ENCODE data around the gene MAP3K21.

The MAP3K21 gene

DNA sequence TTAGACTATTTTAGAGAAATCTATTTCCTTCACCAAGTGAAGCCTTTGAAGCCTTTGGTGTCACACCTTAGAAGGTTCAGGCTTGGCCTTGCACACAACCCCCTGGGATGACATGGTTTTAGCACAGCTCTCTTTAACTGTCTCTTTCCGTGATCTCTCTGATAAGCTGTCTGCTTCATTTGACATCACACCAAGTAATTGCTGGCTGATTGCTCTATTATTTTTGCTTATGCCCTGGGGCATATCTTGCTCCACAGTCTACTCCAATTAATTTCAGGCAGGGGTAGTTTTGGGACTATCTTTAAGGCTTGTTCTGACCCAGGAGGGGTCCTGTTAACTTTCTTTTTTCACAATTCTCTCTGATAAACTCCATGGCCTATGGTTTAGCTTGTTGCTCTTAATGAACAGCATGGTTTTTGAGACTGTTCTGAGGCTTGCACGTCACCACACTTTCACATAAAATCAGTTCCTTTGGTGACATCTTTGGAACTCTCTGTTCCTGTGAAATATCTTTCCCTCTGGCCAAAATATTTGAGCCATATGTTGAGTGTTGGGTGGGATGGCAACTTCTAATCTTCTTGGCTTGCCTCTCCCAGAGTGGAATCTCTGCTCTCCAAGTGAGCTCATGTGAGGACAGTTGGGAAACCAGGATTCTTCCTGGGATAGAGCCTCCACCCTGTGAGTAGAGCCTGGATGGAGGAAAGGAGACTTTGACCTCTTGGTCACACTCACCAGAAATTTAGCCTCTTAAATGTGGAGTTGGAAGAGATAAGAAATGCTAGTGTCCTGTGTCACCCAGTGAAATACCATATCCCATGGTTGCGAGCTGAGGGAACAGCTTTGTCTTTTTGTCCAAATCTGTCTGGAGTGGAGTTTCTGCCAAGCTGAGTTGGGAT, 63.6 kb downstream of the MAP3K21 start:
- no peak for DNase-seq

DNA sequence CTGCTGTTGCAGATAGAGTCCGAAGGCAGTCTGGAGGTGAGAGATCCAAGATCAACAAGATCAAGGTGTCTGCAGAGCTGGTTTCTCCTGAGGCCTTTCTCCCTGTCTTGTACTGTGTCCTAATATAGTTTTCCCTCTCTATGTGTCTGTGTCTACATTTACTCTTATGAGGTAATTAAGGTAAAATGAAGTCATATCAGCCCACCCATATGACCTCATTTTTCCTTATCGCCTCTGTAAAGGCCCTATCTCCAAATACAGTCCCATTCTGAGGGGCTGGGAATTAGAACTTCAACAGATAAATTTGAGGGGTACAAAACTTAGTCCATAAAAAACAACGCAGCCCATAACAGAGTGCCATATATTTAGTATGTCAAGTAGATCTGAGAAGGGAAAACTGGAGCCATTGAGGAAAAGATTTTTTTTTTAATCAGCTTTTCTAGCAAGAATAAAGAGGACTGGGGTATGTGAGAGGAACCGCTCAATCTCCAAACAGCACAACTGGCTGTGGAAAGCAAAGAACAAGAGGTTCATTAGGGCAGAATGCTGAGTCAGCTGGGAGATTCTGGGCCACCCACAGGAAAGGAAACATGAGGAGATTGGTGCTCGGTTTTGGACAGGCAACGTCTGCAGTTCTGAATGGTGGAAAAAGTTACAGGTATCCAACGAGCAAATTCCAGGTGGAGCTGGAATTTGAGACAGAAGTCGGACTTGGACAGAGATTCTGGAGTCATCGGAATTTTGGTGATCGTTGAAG, 65.7 kb downstream of the MAP3K21 start:
- no peak for DNase-seq

DNA sequence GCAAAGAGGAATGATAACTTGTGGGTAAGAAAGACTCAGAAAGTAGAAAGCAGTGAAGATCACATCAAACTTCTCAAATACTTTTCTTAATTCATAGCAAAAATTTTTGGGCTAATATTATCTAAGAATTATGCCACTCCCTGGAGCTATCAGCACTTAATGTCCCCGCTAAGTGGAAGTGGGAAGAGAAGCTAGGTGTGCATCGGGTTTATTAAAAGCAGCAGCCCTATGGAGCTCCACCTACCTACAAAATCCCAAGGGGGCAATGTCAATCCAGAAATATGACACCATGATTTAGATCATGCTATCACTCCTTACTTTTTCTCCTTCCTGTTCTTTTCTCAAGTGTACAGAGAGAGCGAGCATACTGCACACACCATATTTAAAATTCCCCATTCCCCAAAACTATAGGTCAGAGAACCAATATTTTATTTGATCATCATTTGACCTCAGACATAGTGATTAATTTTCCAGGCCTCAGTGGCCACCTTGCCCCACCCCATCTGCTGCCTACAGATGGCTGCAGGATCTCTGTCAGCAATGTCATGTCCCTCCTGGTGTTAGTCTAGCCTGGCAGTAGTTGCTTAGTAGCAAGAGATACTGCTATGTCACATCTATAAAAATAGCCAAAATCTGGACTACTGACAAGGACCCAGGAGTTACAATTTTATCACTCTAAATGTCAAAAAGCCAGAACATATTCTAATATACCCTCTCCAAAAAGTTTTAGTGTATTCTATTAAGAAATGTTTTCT, 66.6 kb downstream of the MAP3K21 start:
- no peak for DNase-seq

DNA sequence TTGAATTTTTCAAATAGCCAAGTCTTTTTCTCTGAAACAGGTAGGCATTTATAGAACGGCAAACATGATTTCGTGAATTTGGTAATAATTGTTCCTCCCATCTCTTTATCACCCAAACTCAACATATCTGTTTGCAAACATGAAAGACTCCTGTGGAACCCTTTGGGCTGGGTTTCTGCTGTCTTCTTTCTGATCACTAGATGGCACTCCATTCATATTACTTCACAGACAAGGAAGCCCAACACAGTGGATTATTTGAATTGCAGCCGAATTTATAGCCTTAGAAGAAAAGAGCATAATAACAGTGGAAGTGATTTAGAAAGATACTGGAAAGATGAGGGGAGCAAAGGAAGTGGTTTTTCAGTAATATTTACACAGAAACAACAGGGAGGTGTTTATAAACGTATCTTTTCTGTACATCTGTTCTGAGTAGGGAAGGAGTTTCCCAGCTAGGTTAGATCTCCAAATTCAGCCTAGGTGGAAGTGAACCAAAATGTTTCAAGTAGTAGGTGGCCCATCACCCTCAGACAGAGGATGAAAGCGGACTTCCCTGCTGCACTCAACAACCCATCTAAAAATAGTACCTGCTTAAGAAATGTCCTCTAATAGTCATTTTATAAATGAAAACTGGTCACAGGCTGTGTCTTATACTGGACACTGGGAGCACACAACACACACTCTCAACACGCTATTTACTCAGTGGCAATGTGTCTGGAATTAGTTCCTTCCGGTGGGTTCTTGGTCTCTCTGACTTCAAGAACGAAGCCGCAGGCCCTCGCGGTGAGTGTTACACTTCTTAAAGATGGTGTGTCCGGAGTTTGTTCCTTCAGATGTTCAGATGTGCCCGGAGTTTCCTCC, 67.6 kb downstream of the MAP3K21 start:
- no peak for DNase-seq

DNA sequence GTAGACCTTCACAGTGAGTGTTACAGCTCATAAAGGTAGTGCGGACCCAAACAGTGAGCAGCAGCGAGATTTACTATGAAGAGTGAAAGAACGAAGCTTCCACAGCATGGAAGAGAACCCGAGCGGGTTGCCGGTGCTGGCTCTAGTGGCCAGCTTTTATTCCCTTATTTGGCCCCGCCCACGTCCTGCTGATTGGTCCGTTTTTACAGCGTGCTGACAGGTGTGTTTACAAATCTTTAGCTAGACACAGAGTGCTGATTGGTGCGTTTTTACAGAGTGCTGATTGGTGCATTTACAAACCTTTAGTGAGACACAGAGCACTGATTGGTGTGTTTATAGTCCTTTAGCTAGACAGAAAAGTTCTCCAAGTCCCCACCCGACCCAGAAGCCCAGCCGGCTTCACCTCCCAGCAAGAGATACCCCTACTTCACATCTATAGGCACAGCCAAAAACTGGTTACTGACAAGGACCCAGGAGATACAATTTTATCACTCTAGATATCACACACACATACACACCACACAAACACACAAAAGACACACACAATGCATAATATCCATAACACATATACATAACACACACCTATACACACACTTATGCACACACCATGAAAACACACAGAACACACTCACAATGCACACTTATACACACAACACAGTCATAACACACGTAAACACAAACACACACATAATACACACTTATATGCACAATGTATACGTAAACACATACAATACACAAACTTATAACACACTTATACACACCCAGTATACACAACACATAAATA, 68.5 kb downstream of the MAP3K21 start:
- DNase-seq = no peak

DNA sequence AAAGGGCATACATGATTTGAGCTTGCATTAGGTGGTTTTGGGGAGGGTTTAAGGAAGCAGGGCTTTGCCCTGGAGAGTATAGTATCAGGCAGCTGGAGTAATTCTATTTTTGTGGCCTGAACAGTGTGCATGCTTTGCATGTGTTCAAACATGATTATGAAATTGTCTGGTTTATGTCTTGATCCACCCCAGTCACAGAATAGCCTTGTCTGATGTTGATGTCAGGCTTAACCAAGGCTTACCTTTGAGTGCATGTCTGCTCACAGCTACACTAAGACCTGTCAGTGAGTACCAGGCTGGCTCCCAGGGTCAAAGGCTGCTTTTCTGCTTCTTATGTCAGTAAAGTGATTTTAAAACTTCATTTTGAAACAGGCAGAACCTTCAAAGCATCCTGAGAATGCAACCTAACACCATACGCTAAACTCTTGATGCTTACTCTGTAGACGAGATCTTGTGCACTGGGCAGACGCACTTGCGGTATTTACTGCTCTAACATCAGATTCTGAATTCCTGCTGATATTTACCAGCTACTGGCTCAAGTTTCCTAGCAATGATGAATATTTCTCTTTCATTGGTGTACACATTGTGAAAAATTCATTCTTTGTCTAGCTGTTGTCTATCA, 78.9 kb downstream of the MAP3K21 start:
- DNase-seq = no peak

DNA sequence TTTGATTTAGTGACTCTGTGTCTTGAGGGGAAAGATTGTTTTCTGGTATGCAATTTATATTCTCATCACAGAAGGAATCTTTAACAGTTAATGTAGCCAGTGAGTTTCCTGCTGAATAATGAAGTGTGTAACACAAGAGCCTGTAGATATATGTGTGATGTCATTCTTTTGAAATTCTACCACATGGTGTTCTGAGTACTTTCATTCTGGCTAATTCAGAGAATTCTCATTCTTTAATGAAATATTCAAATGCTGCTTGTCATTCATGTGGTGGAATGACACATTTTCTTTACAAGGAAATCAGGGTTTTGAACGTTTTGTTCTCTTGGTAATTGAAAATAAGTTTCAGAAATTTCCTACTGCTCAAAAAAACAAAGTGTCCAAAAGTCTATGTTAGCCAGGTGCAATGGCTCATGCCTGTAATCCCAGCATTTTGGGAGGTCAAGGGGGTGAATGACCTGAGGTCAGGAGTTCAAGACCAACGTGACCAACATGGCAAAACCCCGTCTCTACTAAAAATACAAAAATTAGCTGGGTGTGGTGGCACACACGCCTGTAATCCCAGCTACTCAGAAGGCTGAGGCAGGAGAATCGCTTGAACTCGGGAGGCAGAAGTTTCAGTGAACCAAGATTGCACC, 79.6 kb downstream of the MAP3K21 start:
- no peak for DNase-seq

DNA sequence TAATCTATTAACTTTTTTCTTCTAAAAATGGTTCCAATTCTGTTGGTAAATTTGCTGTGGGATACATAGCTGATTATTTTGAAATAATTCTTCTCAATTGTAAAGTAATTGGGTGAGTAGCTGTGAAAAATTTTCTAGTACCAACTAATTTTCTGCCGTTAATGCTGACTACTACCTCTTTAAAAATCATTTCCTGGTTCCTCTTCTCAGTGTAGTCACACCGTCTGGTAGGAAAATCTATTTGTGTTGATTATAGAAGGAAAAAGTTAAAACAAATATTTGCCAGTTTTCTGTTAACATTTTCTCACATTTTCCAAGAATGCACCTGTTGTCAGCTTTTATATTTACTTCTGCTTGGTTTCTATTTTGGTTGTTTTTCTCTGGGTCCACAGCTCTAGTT, 82.0 kb downstream of the MAP3K21 start:
- no peak for DNase-seq

DNA sequence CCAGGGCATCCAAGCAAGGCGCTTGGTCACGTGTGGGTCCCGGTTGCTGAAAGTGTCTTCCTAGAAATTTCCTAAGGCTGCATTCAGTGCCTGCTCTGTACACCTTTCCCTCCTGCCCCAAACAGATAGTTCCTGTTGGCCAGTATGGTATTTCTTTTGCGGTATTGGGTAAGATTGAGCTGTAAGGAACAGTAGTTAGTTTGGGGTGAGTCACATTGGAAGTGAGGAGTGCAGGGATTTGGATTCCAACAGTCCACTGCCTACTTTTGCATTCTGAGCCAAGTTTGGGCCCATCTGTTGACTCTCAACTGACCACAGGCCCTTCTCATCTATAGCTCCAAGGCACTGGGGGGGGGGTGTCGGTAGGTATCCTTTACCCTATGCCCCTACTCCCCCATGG, 83.4 kb downstream of the MAP3K21 start:
- DNase-seq = no peak

DNA sequence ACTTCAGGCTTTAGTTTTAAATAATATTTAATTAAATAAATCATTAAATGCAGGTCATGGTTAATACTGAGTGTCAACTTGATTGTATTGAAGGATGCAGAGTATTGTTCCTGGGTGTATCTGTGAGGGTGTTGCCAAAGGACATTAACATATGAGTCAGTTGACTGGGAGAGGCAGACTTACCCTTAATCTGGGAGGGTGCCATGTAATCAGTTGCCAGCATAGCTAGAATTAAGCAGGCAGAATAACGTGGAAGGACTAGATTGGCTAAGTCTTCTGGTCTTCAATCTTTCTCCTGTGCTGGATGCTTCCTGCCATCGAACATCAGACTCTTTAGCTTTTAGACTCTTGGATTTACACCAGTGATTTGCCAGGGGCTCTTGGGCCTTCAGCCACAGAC, 85.3 kb downstream of the MAP3K21 start:
- DNase-seq = no peak

DNA sequence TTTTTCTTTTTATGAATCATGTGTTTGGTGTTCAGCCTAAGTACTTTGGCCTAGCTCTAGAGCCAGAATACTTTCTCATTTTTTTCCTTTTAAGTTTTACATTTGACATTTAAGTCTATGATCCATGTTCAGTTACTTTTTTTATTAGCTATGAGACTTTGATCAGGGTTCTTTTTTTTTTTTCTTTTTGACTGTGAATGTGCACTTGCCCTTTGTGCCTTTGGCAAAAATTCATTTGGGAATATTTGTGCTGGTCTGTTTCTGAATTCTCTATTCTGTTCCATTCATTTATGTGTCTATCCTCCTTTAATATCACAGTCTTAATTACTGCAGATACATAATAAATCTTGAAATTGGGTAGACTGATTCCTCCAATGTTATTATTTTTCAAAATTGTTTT, 93.8 kb downstream of the MAP3K21 start:
- DNase-seq = no peak

DNA sequence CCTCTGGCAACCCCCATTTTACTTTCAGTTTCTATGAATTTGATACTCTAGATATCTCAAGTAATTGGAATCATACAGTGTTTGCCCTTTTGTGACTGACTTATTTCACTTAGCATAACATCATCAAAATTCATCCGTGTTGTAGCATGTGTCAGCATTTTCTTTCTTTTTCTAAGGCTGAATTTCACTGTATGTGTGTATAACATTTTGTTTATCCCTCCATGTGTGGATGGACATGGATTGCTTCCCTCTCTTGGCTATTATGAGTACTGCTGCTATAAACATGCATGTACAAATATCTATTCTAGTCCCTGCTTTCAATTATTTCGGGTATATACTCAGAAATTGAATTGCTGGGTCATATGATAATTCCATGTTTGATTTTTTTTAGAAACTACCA, 97.3 kb downstream of the MAP3K21 start:
- no peak for DNase-seq

DNA sequence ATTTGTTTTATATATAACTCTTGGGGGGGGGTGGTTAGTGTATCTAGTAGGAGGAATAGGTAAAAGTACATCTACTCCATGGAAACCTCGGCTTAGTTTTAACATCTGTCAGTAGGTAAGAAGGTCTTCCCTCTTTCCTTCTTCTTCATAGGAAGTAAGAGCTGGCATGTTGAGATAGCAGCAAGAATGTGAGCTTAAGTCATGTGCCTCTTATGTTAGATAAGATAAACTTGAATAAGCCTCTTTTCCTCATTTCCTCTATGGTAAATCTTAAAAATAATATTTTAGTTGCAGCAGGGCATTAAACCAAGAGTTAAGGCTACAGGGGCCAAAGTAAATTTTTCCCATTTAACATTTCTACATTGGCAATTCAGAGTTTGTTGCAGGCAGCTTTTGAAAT, 100.4 kb downstream of the MAP3K21 start:
- DNase-seq = no peak

DNA sequence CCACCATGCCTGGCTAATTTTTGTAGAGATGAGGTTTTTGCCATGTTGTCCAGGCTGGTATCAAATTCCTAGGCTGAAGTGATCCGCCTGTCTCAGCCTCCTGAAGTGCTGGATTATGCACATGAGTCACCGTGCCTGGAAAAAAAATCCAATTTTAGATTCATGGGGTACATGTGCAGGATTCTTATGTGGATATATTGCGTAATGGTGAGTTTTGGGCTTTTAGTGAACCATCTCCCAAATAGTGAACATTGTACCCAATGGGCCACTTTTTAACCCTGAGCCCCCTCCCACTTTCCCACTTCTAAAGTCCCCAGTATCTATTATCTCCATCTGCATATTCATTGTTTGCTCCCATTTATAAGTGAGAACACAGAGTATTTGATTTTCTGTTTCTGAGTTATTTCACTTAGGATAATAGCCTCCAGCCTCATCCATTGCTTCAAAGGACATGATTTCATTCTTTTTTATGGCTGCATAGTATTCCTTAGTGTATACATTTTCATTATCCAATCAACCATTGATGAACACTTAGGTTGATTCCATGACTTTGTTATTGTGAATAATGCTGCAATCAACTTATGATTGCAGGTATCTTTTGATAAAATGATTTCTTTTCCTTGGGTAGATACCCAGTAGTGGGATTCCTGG, 104.4 kb downstream of the MAP3K21 start:
- DNase-seq = no peak

DNA sequence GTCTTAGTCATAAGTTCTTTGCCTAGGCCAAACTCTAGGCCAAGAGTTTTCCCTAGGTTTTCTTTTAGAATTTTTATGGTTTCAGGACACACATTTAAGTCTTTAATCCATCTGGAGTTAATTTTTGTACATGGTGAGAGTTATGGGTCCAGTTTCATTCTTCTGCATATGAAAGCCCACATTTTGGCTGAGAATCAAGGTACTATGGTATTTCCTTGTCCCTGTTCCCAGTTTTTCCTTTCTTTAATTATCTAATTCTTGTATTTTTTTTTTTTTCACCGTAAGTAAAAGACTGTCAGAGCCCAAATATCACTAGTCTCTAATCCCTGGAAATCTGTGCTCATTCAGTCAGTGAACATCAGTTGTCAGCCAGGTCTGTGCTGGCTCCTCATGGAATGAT, 105.4 kb downstream of the MAP3K21 start:
- DNase-seq = no peak

DNA sequence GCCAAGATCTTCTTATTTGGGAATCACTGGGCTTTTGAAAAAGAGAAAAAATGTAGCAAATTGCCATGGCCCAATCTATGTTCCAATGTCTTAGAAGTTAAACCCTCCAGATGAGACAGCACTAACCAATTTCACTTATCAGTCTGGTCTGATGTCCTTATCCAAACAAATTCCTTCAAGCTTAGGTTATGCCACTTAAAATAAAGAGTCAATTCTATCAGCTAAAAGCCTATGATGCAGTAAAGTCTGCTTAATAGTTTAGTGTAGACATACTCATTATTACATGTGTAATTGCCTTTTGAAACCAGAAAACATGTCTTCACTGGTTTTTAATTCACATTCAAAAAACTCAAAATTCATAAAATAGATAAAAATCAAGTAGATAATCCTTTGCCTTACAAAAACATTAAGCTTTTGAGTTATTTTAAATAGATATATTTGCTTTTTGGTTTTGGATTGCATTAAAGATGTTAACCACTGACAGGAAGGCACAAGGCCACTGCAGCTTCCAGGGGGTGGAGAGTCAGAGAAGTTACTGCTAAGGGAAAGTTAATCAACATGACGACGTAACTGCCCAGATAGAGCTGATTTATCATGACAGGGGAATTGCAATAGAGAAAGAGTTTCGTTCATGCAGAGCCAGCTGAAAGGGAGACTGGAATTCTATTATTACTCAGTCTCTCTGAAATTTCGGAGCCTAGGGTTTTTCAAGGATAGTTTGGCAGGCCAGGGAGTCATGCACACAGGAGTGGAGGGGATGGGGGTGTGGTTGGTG, 106.1 kb downstream of the MAP3K21 start:
- DNase-seq = no peak
